Measurements from ENCODE around the gene CDK14. TPM values are rescaled to one million over a fixed set of nuclear protein-coding genes. Genes with fewer than 3 reads are reported as not detected.

The CDK14 gene
- total RNA-seq, 2 experiments from 2014 or later, result not detected

GRCh38 chr7:90582164-90582563 lies 14.0 kb upstream of the CDK14 start:
- H3K27ac Mint-ChIP-seq, result no peak overlapping the region
- POLR2A ChIA-PET, result no interaction called here
- no peaks in the 10 kb centered on the region for H3K36me3 Mint-ChIP-seq (ENCODE audit: low read depth)

GRCh38 chr7:90584378-90584777 lies 11.7 kb upstream of the CDK14 start:
- no peak for DNase-seq
- H3K4me3 Mint-ChIP-seq, result no peak overlapping the region

More at GRCh38 chr7:90582164-90582563, 14.0 kb upstream of the CDK14 start:
- H3K9me3 Mint-ChIP-seq, result no peaks in the 10 kb centered on the region
- H3K27me3 Mint-ChIP-seq, result no peaks in the 10 kb centered on the region
- DNase-seq, result no peak
- CTCF ChIA-PET, result no interaction called here
- no peak overlapping the region for H3K4me3 Mint-ChIP-seq
- no peaks in the 10 kb centered on the region for H3K4me1 Mint-ChIP-seq

DNA sequence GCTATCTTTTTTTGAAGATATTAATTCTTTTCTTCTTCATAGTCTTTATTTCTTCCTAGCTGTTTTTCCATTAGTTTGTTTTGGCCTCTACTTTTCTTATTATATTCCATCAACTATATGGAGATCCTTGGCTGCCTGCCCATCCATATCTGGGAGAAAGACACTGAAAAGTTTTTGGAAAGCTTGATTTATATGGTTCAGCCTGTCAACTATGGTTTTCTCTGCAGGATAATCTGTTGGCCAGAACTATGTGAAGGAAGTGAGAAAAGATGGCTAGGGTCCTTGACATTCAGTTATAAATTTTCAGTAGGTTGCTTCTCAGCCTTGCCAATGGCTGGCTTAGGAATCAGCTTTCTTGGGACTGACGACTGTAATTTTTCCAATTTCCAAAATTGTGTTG lies 10.0 kb upstream of the CDK14 start:
- CTCF ChIA-PET, result no interaction called here
- Mint-ChIP-seq H3K4me3 (no peak overlapping the region), H3K36me3 (ENCODE audit: low read depth) (no peaks in the 10 kb centered on the region), H3K4me1 (no peaks in the 10 kb centered on the region), H3K27me3 (no peaks in the 10 kb centered on the region), H3K27ac (no peak overlapping the region), H3K9me3 (no peaks in the 10 kb centered on the region)
- DNase-seq, result no peak
- POLR2A ChIA-PET, result no interaction called here

More at GRCh38 chr7:90584378-90584777, 11.7 kb upstream of the CDK14 start:
- ChIA-PET POLR2A (no interaction called here), CTCF (no interaction called here)
- no peaks in the 10 kb centered on the region for H3K4me1 Mint-ChIP-seq
- H3K27ac Mint-ChIP-seq, result no peak overlapping the region
- H3K27me3 Mint-ChIP-seq, result no peaks in the 10 kb centered on the region
- H3K9me3 Mint-ChIP-seq, result no peaks in the 10 kb centered on the region
- no peaks in the 10 kb centered on the region for H3K36me3 Mint-ChIP-seq (ENCODE audit: low read depth)

- Mint-ChIP-seq H3K4me3 (no peak overlapping the region), H3K9me3 (no peaks in the 10 kb centered on the region), H3K4me1 (no peaks in the 10 kb centered on the region), H3K27me3 (no peaks in the 10 kb centered on the region), H3K27ac (no peak overlapping the region), H3K36me3 (ENCODE audit: low read depth) (no peaks in the 10 kb centered on the region)
- POLR2A ChIA-PET, result no interaction called here
- CTCF ChIA-PET, result interaction anchor here (1.5 kb wide), 1 partner anchor 9 kb away, joined by 4 read pairs; no protein-coding TSS in a partner anchor
- no peak for DNase-seq
Measured at GRCh38 chr7:90587766-90588165, 8.4 kb upstream of the CDK14 start.

GRCh38 chr7:90592033-90592432 lies 4.1 kb upstream of the CDK14 start:
- Mint-ChIP-seq H3K27me3 (peaks cover 21% of the 10 kb centered on the region), H3K36me3 (ENCODE audit: low read depth) (no peaks in the 10 kb centered on the region), H3K4me3 (no peak overlapping the region), H3K4me1 (peaks cover 9% of the 10 kb centered on the region), H3K27ac (no peak overlapping the region), H3K9me3 (no peaks in the 10 kb centered on the region)
- ChIA-PET CTCF (no interaction called here), POLR2A (no interaction called here)
- DNase-seq, result no peak

GRCh38 chr7:90593205-90593604 lies 2.9 kb upstream of the CDK14 start:
- peaks cover 11% of the 10 kb centered on the region for H3K4me1 Mint-ChIP-seq
- H3K27ac Mint-ChIP-seq, result no peak overlapping the region
- ChIA-PET CTCF (interaction anchor here (1.6 kb wide), 1 partner anchor 9 kb away, joined by 4 read pairs; no protein-coding TSS in a partner anchor), POLR2A (no interaction called here)
- no peak overlapping the region for H3K4me3 Mint-ChIP-seq
- no peaks in the 10 kb centered on the region for H3K36me3 Mint-ChIP-seq (ENCODE audit: low read depth)
- H3K27me3 Mint-ChIP-seq, result peaks cover 32% of the 10 kb centered on the region
- H3K9me3 Mint-ChIP-seq, result no peaks in the 10 kb centered on the region
- no peak for DNase-seq

GRCh38 chr7:90594751-90595317 lies 1.3 kb upstream of the CDK14 start:
- POLR2A ChIA-PET, result no interaction called here
- CTCF ChIA-PET, result interaction anchor here (1.6 kb wide), 1 partner anchor 8 kb away, joined by 4 read pairs; no protein-coding TSS in a partner anchor
- H3K4me3 Mint-ChIP-seq, result no peak overlapping the region

GRCh38 chr7:90595342-90595800 lies 750 bp upstream of the CDK14 start:
- DNase-seq, result no peak
- Mint-ChIP-seq H3K4me1 (peaks cover 11% of the 10 kb centered on the region), H3K27me3 (peaks cover 44% of the 10 kb centered on the region), H3K9me3 (no peaks in the 10 kb centered on the region), H3K4me3 (peak overlapping the region; percentile 8), H3K36me3 (ENCODE audit: low read depth) (no peaks in the 10 kb centered on the region), H3K27ac (no peak overlapping the region)
- ChIA-PET POLR2A (no interaction called here), CTCF (no interaction called here)

More at GRCh38 chr7:90594751-90595317, 1.3 kb upstream of the CDK14 start:
- DNase-seq, result no peak
- Mint-ChIP-seq H3K9me3 (no peaks in the 10 kb centered on the region), H3K27me3 (peaks cover 41% of the 10 kb centered on the region), H3K27ac (no peak overlapping the region), H3K36me3 (ENCODE audit: low read depth) (no peaks in the 10 kb centered on the region), H3K4me1 (peaks cover 11% of the 10 kb centered on the region)

- Mint-ChIP-seq H3K9me3 (no peaks in the 10 kb centered on the region), H3K27ac (no peak overlapping the region), H3K4me3 (peak overlapping the region; percentile 37), H3K27me3 (peaks cover 45% of the 10 kb centered on the region), H3K4me1 (peaks cover 11% of the 10 kb centered on the region), H3K36me3 (ENCODE audit: low read depth) (no peaks in the 10 kb centered on the region)
- no peak for DNase-seq
- POLR2A ChIA-PET, result no interaction called here
- CTCF ChIA-PET, result interaction anchor here (0.6 to 1.2 kb wide), 2 partner anchors 9 to 115 kb away, joined by 3 to 4 read pairs; no protein-coding TSS in a partner anchor
Measured at GRCh38 chr7:90596671-90597562, 796 bp downstream of the CDK14 start.

GRCh38 chr7:90597563-90598253 lies 1.6 kb downstream of the CDK14 start:
- Mint-ChIP-seq H3K4me1 (peaks cover 11% of the 10 kb centered on the region), H3K36me3 (ENCODE audit: low read depth) (no peaks in the 10 kb centered on the region), H3K4me3 (no peak overlapping the region), H3K27me3 (peaks cover 45% of the 10 kb centered on the region), H3K9me3 (no peaks in the 10 kb centered on the region), H3K27ac (no peak overlapping the region)
- ChIA-PET POLR2A (no interaction called here), CTCF (interaction anchor here (1.2 kb wide), 1 partner anchor 10 kb away, joined by 4 read pairs; no protein-coding TSS in a partner anchor)
- no peak for DNase-seq

DNA sequence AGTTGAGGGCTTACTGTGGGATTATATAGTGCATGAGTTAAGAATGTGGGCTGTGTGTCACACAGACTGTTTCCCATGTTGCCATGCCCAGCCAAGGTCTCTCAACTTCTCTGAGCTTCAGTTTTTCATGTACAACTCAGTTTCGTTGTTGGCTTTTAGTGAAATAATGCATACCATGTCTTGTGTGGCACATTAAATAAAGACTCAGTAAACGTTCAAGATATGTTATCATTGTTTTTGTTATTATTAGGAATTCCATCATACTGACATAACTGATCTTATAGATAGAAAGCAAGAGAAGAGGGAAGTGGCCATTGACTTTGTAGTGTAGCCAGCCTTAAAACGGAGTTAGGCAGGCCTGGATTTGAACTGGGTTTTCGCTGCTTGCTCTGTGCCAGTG lies 2.9 kb downstream of the CDK14 start:
- POLR2A ChIA-PET, result no interaction called here
- Mint-ChIP-seq H3K4me3 (no peak overlapping the region), H3K36me3 (ENCODE audit: low read depth) (no peaks in the 10 kb centered on the region), H3K27ac (no peak overlapping the region), H3K27me3 (peaks cover 40% of the 10 kb centered on the region), H3K4me1 (peaks cover 11% of the 10 kb centered on the region), H3K9me3 (no peaks in the 10 kb centered on the region)
- DNase-seq, result no peak
- CTCF ChIA-PET, result no interaction called here

DNA sequence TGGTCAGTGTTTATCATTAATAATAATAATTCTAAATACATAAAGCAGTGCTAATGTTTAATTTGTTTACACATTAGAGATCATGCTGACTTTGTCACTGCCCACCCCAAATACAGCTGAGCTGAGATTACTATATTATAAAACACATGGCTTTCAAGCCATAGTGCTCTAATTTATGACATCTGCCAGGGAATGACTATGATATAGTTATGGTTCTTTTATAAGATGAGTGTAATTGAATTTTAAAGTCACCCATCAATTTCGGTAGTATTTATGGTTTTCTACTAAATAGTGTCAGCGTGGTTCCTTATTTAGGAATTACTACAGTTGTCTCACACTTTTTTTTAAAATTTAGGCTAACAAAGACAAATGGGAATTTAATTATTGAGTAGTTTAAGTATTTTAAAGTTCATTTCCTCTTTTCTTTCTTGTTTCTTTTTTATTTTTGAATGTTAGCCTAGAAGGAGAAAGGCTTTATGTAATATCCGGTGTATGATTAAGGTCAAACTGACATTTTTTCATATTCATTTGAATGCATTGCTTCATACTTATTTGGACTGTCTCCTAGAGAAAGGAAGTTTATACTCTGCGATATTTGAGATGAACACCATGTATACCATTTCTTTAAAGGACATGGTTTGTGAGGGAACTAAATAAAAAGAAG lies 3.9 kb downstream of the CDK14 start:
- Mint-ChIP-seq H3K27me3 (peaks cover 34% of the 10 kb centered on the region), H3K4me3 (no peak overlapping the region), H3K4me1 (peaks cover 9% of the 10 kb centered on the region), H3K36me3 (ENCODE audit: low read depth) (no peaks in the 10 kb centered on the region), H3K27ac (no peak overlapping the region), H3K9me3 (no peaks in the 10 kb centered on the region)
- ChIA-PET CTCF (no interaction called here), POLR2A (no interaction called here)
- no peak for DNase-seq

- Mint-ChIP-seq H3K36me3 (ENCODE audit: low read depth) (no peaks in the 10 kb centered on the region), H3K27me3 (peaks cover 21% of the 10 kb centered on the region), H3K4me3 (no peak overlapping the region), H3K9me3 (no peaks in the 10 kb centered on the region), H3K27ac (no peak overlapping the region), H3K4me1 (no peaks in the 10 kb centered on the region)
- ChIA-PET POLR2A (no interaction called here), CTCF (interaction anchor here (1.0 kb wide), 1 partner anchor 8 kb away, joined by 4 read pairs; no protein-coding TSS in a partner anchor)
- no peak for DNase-seq
Measured at GRCh38 chr7:90602303-90602702, 6.2 kb downstream of the CDK14 start.
